Limb (tissue), 2 donors: ENCODE results near the gene FUBP3.
"Not testable (repeated sequence)": the region's sequence is repeated elsewhere in the genome, so short reads cannot be mapped to it uniquely, and the experiment has no call there.

Source experiments
- DNase-seq, 2 donors: peaks; one replicate each; pipeline ENCODE4 v3.0.0-alpha.2; 2016; ENCODE audit errors: extremely low spot score in 2 of 2

The FUBP3 gene

DNA sequence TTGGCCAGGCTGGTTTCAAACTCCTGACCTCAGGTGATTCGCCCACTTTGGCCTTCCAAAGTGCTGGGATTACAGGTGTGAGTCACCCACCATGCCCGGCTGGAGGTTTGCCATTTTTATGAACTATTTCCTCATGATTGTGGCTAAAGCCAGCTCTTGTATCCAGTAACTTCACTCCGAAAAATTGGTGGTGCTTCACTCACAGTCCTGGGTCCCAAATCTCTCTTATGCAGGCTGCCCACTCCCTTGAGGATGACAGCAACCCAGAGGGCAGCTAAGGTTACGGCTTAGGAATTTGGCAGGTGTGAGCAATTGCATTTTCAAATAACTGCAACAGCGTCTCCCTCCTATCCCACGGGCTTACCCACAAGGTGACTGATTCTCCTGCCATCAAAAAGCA is 23.4 kb upstream of the FUBP3 start:
- no peak for DNase-seq

DNA sequence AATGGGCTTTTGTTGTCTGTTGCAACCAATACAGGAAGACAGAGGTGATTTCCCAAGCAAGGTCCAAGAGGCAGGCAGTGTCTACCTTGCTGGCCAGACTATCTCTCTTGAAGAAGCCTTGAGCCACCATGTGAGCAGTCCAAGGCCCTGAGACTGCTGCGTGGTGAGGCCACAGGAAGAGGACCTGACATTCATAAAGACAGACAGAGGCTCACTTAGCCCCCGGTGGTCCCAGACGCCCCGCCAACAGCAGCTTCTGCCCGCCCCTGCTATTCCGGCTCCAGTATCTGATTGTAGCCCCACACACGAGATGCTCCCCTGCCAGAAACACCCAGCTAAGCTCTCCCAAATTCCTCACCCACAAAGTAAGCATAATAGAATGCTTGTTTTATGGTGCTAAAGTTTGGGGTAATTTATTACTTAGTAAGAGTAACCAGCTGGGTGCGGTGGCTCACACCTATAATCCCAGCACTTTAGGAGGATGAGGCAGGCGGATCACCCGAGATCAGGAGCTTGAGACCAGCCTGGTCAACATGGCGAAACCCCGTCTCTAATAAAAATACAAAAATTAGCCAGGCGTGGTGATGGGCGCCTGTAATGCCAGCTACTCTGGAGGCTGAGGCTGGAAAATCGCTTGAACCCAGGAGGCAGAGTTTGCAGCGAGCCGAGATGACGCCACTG is 22.8 kb upstream of the FUBP3 start:
- no peak for DNase-seq

DNA sequence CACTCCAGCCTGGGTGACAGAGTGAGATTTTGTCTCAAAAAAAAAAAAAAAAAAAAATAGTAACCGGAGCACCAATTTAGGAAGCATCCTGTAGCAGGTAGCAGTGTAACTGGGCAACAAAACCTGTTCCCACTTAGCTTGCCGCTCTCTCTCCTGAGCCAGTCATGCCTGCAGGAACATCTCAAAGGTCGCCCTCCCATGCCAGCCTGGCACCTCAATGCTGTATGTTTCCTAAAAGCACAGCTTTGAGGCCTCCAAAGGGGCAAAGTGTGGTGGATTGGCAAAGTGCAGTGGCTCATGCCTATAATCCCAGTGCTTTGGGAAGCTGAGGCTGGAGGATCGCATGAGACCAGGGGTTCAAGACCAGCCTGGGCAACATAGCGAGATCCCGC is 22.3 kb upstream of the FUBP3 start:
- DNase-seq: no peak

DNA sequence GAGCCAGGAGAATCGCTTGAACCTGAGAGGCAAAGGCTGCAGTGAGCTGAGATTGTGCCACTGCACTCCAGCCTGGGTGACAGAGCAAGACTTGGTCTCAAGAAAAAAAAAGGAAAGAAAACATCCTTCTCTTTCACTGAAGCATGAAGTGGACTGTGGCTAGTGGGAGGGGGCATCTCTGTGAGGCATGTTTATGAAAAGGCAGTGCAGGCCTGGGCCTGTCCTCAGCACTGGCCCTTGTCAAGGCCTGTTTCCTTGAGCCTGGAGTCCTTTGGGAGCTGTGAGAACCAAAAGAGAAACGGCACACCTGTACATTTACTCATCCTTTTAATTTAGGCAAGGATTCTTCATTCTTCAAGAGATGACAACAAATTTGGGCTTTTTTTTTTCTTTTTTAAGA is 18.3 kb upstream of the FUBP3 start:
- no peak for DNase-seq

DNA sequence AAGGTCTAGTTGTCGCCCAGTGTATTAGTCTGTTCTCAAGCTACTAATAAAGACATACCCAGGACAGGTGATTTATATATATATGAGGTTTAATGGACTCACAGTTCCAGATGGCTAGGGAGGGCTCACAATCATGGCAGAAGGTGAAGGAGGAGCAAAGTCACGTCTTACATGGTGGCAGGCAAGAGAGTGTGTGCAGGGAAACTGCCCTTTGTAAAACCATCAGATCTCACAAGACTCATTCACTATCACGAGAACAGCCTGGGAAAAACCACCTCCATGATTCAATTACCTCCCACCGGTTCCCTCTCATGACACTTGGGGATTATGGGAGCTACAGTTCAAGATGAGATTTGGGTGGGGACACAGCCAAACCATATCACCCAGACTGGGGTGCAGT is 16.9 kb upstream of the FUBP3 start:
- DNase-seq: not testable (repeated sequence)

DNA sequence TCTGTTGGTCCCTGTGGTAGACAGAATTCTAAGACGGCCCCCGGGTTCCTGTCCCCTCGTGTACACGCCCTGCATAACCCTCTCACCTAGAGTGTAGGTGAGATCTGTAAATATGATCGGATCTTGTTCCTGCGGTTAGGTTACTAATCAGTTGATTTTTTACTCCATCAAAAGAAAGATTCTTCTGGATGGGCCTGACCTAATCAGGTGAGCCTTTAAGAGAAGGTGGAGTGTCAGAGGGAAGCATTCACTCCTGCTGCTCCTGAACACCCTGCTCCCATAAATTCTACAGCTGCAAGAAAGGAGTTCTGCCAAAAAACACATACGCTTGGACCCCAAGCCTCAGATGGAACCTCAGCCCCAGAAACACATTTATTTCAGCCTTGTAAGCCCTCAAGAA is 15.6 kb upstream of the FUBP3 start:
- DNase-seq: no peak

DNA sequence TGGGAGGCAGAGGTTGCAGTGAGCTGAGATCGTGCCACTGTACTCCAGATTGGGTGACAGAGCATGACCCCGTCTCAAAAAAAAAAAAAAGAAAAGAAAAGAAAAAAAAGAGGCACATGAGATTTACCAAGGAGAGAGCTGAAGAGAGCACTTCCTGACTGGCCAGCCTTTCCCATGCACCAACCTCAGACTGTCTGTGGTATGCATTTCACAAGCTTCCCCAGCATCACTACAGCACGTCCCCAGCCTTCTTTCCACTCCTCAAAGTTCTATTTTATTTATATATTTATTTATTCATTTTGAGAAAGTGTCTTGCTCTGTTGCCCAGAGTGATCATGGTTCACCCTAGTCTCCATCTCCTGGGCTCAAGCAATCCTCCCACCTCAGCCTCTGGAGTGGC is 13.6 kb upstream of the FUBP3 start:
- DNase-seq: no peak

DNA sequence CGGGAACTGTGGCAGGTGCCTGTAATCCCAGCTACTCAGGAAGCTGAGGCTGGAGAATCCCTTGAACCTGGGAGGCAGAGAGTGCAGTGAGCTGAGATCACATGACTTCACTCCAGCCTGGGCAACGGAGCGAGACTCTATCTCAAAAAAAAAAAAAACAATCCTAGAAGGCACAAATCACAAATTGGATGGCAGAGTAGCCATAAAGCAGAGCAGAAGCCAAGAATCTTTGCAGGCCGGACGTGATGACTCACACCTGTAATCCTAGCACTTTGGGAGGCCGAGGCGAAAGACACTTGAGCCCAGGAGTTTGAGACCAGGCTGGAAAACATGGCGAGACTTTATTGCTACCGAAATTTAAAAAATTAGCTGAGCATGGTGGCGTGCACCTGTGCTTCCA is 9.2 kb upstream of the FUBP3 start:
- no peak for DNase-seq

DNA sequence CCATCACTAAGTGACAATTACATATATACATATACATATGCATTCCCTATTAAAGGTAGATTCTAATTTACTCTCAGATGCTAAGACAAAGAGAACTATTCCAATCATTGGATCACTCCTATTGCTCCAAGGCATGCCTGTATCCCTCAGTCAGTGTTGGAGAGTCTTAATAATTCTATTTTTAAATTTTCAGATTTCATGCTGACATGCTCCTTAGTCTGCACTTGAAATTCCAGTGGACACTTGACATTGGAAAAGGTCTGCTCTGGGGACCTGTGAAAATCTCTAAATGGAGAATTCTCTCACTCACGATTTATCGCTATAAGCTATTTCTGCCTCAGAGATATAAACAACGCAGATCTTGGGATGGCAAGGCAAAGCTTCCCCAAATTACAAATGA is 3.9 kb upstream of the FUBP3 start:
- DNase-seq: no peak

DNA sequence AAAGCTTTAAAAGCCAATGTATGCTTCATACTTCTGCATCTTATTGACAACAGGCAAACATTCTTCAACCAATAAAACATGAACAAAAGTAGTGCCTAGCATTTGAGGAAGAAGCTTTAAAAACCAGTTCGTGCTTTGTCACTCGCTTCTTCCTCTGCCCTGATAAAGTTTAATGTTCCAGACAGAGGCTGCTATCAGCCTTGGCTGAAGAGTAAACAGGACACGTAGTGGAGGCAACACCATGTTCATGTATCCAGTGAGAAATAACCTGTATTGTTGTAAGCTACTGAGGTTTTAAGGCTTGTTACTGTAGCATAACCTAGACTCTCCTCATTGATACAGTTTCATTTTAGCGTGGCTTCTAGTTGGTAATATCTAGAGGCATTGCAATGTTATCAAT is 3.2 kb upstream of the FUBP3 start:
- DNase-seq: no peak

DNA sequence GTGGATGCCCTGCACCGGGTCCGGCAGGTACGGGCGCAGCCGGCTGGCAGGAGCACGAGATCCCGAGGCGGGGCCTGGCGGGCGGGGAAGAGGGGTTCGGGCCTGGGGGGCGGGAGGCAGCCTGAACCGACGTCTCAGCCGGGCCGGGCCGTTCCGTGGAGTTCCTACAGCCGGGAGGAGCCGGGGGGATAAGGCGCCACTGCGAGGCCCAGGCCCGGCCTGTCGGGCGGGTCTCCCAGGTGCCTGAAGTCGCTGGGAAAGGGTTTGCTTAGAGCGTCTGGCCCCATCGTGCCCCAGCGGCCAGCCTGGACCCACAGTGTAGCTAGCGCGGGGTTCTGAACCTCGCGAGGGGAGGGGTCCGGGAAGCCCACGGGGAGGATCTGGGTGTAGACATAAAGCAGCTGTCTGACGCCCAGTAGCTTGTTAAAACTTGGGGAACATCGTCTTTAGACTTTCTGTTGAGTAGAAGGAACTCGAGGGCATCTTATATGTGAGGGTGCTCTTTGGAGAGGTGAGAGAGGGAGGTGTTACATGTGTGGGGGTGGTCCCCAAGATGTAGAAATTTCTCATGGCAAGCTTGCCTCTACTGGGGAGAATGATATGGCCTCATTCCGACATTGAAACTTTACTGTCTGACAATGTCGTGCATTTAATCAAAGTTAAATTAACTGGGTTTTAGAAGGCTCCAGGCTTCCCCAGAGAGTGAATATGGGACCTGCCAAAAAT is 524 bp downstream of the FUBP3 start:
- DNase-seq: no peak

DNA sequence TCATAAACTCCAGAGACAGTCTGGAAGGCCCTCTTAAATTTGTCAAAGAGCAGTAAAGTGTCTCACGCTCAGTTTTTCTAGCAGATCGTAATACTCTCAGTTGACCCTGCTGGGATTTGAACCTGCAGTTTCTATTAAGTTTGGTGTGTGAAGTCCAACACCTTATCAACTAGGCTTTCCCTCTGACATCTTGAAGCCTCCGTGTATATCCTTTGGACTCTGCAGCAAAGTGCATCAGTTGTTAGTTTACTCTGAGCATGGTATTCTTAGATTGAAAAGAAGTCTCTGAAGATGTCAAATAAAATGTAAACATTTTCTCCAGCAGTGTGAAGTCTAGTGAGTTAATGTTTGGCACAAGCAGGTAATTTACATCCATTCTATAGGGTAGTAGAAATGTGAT is 2.4 kb downstream of the FUBP3 start:
- DNase-seq: no peak

DNA sequence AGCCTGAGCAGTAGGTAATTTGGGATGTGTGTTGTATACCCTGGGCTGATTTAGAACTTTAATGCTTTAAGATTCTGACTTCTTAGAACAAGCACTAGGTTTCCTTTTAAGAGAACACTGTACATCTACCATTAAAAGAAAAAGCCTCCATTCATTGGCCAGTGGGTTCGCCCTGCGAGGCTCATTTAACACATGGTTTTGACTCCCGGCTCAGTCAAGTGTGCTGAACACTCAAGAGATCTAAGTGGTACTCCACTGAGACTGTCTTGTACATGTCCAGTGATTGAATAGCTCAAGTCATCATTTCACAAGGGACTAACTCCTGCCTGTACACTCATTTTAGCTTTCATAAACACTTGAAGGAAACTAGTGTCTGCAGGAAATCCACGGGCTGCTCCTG is 3.9 kb downstream of the FUBP3 start:
- DNase-seq: no peak

DNA sequence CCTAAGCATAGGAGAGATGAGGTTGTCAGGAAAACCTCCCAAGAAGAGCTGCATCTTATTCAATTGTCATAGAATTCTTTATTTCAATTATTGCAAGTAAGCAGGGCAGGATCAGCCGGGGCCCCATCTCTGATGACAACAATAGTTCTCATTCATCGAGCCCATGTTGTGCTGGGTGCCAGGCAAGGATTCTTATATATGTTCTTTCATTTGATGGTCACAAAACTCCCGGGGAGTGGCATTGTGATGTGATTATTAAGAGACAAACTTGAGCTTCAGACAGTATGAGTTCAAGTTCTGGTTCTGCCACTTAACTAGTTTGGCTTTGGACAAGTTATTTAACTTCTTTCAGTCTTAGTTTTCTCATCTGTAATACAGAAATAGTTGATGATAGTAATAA is 8.5 kb downstream of the FUBP3 start:
- no peak for DNase-seq

DNA sequence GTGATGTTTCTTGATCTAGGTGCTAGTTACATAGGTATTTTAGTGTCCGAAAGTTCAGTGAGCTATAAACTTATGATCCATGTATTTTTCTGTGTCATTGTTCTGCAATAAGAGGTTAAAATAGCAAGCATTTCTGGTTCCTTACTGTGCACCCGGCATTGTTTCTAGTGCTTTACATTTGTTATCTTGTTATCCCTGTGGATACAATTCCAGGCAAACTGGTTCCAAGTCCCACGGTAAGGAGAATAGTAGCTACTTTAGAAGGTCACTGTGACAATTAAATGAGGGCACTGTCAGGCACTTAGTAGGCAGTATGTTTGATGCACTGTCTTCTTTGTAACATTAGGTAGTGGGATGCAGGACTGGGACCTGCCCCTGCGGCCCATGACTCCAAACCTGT is 9.0 kb downstream of the FUBP3 start:
- no peak for DNase-seq

DNA sequence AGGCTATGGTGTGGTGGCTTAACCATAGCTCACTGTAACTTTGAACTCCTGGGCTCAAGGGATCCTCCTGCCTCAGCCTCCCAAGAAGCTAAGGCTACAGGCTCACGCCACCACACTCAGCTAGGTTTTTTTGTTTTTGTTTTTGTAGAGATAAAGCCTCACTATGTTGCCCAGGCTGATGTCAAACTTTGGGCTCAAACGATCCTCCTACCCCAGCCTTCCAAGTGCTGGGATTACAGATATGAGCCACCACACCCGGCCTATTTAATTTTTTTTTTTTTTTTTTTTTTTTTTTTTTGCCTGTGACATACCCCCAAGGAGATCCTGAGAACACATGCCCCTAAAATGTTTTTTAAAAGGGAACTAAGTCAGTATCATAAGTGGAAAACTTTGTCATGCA is 10.4 kb downstream of the FUBP3 start:
- no peak for DNase-seq

DNA sequence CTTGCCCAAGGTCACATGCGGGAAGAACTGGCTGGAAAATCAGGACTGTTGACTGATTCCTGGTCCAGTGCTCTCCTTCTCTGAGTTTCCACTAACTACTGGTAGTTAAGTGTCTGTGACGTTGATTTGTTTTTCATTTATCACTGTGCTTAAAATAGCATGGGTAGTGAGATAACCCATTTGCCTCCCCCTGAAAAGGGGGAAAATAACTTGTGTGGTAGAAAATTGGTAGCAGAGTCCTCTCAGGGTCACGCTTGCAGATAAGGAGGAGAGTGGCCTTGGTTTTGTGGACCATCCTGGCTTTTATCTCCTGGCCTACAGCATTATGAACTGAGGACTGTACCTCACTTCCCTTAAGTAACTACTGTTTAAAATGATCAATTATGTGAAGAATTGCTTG is 10.9 kb downstream of the FUBP3 start:
- no peak for DNase-seq

DNA sequence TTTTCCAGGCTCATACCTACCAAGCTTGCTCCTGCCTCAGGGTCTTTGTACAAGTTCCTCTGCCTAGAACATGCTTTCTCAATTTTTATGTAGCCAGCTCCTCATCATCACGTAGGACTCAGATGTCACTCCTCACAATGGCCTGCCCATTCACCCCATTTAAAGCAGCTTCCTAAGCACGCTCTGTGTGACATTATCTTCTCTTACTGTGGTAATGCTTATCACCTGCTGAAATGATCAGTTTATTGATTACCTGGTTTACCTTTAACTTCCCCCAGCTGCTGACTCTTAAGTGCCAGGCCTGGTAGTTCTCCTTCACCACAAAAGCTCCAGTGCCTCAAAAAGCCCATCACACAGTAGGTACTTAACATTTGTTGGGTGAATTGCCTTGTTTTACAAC is 13.6 kb downstream of the FUBP3 start:
- no peak for DNase-seq

DNA sequence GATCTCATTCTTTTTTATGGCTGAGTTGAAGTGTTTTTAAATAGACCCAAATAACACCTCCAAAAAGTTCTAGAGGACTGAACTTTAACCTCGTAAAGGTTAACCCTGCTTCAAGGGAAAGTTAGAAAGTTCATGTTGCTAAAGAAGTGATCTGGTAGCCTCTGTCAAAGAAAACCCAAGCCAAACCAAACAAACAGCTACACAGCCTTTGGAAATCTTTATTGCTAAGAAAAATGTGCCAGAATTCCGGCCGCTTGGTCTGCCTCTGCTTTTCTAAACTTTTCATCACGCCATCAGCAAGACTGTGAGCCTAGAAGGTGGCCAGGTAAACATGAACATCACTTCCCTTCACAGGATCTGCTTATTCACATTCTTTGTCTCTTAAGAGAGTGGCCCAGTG is 17.9 kb downstream of the FUBP3 start:
- no peak for DNase-seq

DNA sequence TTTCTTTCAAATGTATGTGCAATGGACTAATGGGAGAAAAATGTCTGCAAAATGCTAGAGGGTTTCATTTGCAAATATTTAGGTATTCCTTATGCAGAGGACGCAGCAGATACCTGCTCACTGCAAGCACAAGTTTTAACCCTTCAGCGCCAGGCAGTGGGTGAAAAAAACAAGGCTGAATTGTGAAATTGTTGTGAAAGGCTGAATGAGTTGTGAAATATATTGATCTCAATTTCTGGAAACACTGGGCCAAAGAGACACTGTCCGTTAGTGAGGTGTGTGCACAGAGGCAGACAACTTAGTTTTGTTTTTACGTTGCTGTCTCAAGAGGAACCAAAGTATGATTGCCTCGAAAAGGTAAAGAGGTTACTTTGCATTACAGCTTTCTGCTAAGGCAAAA is 18.8 kb downstream of the FUBP3 start:
- no peak for DNase-seq

DNA sequence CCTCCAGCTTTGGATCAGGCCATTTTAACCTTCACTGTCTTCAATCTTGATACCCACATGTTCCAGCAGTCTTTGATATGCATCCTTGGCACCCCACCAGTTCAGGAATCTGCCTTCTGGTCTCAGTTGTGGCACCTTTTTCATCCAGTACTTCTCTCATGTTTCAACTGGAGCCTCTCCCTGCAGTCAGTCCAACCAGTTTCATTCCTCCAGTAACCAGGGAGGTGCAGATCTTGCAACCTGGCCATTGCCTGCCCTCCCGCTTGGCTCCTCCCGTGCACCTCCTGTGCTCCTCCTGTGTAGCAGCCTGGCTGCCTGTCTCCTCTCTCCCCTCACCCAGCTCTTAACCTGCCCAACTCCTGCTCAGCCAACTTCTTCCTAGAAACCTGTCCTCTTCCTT is 20.2 kb downstream of the FUBP3 start:
- DNase-seq: no peak

DNA sequence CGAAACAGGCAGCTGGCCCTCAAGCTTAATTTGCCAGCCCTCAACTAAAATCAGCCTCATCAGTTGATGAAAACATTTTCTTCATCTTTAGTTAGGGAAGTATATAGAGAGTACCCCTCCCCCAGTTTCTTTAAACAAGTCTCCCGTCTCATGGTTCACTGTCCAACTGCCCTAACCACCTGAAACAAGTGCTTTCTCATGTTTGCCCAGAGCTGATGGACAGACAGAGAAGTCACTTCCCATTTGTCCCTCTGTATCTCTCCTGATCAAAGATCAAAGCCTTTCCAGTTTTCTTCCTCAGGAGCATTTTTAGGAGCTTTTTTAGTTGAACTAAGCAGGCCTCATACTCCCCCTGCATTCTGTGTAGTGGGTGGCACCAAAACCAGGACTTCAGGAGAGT is 21.7 kb downstream of the FUBP3 start:
- DNase-seq: no peak

DNA sequence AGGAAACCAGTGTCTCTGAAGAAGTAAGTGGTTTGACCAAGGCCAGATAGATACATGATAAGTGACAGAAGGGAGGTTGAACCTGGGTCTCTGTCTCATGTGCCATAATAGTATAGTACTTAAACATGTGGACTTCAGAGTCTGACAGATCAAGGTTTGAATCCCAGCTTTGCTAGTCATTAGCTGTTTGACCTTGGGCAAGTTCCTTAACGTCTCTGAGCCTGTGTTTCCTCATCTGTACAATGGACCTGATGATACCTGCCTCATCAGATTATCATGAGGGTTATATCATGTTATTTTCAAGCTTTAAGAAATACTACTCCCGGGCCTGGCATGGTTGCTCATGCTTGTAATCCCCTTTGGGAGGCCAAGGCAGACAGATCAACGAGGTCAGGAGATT is 24.9 kb downstream of the FUBP3 start:
- no peak for DNase-seq
